Kidney (tissue), 14 donors: ENCODE results near the gene GRB7. TPM values are rescaled to one million over a fixed set of nuclear protein-coding genes. Genes with fewer than 3 reads are reported as not detected.

ENCODE experiments used
- DNase-seq, 5 donors: peaks; one replicate each; pipeline ENCODE4 v3.0.0-alpha.2; 2013 to 2020
- FAIRE-seq: peaks from 2 replicates; lab custom pipeline; 2012; peaks lifted over from hg19 to GRCh38; lab: Jason Lieb, UNC
- H3K27ac ChIP-seq, 2 donors: one replicate each; pipeline ENCODE4 v1.7.0; 2013; ENCODE audit warnings: low read depth in 2 of 2, low read length in 2 of 2, inconsistent platforms in 1 of 2
- H3K27me3 ChIP-seq: one replicate; pipeline ENCODE4 v1.7.1; 2013; ENCODE audit warnings: low read length, inconsistent platforms; ENCODE audit not compliant: control insufficient read depth, insufficient read depth
- H3K36me3 ChIP-seq, 3 donors: one replicate each; pipeline versions ENCODE4 v1.7.0 to v1.7.1; 2013; ENCODE audit warnings: low read length in 3 of 3, control low read depth in 1 of 3, inconsistent platforms in 1 of 3; ENCODE audit not compliant: insufficient read depth in 3 of 3, control insufficient read depth in 2 of 3
- H3K4me1 ChIP-seq, 3 donors: one replicate each; pipeline versions ENCODE4 v1.7.0 to v1.7.1; 2013; ENCODE audit warnings: low read length in 3 of 3, inconsistent platforms in 1 of 3, low read depth in 1 of 3; ENCODE audit not compliant: control insufficient read depth in 2 of 3, insufficient read depth in 2 of 3
- H3K4me3 ChIP-seq, 3 donors: one replicate each; pipeline versions ENCODE4 v1.7.0 to v1.8.1; 2013; ENCODE audit warnings: low read length in 3 of 3, control low read depth in 1 of 3, inconsistent platforms in 1 of 3
- H3K9ac ChIP-seq, 3 donors: one replicate each; pipeline versions ENCODE4 v1.7.0 to v1.7.1; 2013; ENCODE audit warnings: low read length in 3 of 3, control low read depth in 1 of 3, inconsistent platforms in 1 of 3
- H3K9me3 ChIP-seq, 3 donors: one replicate each; pipeline versions ENCODE4 v1.7.0 to v1.7.1; 2013; ENCODE audit warnings: low read length in 3 of 3, control low read depth in 1 of 3, inconsistent platforms in 1 of 3; ENCODE audit not compliant: control insufficient read depth in 2 of 3, insufficient read depth in 1 of 3
- intact Hi-C: fragments of 100-400 bp; cut with DNase I; formaldehyde crosslinking; loops from one replicate; pipeline ENCODE4 v1.11.1; 2022
- polyA plus RNA-seq: library from polyadenylated mRNA; stranded (reverse); fragments of 350-450 nt; fragmentation: Illumina TruSeq; extraction: RNeasy Lipid Tissue Mini Kit (QIAGEN cat#74804); gene quantifications from one replicate; pipeline ENCODE4 v1.2.3, GENCODE V29; 2014; ENCODE audit warnings: low read depth, low replicate concordance; ENCODE audit not compliant: insufficient read depth
- total RNA-seq: library from RNA; stranded (reverse); fragmentation: NEBNext Ultra II Directional; extraction: Animal tissue kit (Norgen Biotek cat#: 25700); gene quantifications from one replicate; pipeline ENCODE4 v1.2.1, GENCODE V29; 2021
- TF ChIP-seq, protein P1 (sequence below): IDR thresholded peaks from 3 replicates; pipeline ENCODE4 v1.5.1; 2012; ENCODE audit warnings: mild to moderate bottlenecking, moderate library complexity, borderline replicate concordance; ENCODE audit not compliant: insufficient read depth; ENCODE audit errors: extremely low read depth
- donor health status: control.
- donor health status: control.
- donor health status: control.
- donor health status: control.
- donor health status: control.
- donor health status: DM: yes; HTN: yes; CAD: no.
- donor health status: Normal renal cell carcinoma (clear cell type).

Gene GRB7
- total and polyA plus RNA-seq, 2 donors from 2014 or later: 20.9 to 72.5 TPM

DNA sequence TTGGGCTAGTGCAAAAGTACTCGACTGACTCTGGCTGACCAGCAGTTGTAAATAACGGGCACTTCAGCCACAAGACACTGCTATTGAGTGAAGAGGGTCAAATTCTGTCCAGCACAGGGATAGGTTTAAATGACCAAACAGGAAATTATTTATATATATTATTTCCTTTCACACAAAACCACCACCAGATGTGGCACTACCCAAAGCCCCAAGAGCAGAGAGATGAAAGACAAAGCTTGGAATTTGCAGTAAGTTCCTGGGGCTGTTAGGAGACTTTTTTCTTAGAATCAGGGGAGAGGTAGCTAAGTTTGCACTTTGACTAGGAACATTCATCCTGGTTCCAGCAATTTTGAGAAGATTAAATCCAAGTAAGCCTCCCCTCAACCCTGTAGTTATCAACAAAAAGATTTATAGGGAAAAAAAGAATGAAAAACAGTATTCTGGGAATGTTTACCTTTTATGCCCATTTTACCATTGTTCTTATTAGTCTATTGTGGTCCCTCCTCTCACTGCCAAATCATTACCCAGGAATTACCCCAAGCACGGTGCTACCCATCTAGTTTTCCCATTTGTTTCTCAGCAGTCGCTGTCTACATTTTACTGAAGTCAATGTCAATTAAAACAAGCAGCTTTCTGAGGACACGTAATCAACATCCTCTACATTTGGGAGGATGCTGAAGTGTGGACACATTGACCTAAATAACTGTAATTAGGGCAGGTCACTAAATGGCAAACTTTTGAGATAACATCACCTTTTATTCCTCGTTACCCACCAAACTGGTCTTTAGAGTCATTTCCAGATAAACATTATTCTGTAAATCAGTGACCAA, 43.5 kb downstream of the GRB7 start:
- Histone ChIP-seq H3K4me1 (no peaks in the 10 kb centered on the region), H3K9ac (no peak overlapping the region), H3K9me3 (no peaks in the 10 kb centered on the region), H3K4me3 (no peak overlapping the region), H3K27me3 (no peaks in the 10 kb centered on the region), H3K27ac (no peak overlapping the region), H3K36me3 (no peaks in the 10 kb centered on the region)
- TF ChIP-seq, protein P1, sequence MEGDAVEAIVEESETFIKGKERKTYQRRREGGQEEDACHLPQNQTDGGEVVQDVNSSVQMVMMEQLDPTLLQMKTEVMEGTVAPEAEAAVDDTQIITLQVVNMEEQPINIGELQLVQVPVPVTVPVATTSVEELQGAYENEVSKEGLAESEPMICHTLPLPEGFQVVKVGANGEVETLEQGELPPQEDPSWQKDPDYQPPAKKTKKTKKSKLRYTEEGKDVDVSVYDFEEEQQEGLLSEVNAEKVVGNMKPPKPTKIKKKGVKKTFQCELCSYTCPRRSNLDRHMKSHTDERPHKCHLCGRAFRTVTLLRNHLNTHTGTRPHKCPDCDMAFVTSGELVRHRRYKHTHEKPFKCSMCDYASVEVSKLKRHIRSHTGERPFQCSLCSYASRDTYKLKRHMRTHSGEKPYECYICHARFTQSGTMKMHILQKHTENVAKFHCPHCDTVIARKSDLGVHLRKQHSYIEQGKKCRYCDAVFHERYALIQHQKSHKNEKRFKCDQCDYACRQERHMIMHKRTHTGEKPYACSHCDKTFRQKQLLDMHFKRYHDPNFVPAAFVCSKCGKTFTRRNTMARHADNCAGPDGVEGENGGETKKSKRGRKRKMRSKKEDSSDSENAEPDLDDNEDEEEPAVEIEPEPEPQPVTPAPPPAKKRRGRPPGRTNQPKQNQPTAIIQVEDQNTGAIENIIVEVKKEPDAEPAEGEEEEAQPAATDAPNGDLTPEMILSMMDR: no peak
- FAIRE-seq (no peak), DNase-seq (no peak)
- intact Hi-C loops: no loop called here

DNA sequence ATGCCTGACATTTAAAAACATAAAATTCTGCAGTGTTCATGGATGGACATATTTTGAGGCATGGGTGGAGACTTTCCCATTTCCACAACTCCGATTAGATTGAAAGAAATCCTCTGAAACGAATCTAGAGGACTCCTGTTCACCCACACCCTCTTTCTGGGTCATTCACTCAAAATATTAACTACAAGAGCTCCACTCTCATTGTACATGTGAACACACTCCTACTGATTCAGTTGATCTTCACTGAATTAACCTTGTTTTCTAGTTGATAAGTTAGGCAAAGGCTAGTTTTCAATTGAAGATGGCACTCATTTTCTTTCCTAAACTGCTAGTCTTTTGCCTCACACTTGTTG, 44.1 kb downstream of the GRB7 start:
- no peak overlapping the region for H3K27ac ChIP-seq
- intact Hi-C loops: no loop called here
- H3K27me3 ChIP-seq: no peaks in the 10 kb centered on the region
- H3K9ac ChIP-seq: no peak overlapping the region
- no peaks in the 10 kb centered on the region for H3K36me3 ChIP-seq
- TF ChIP-seq, protein P1: no peak
- H3K4me1 ChIP-seq: no peaks in the 10 kb centered on the region
- H3K4me3 ChIP-seq: no peak overlapping the region
- no peak for FAIRE-seq
- H3K9me3 ChIP-seq: no peaks in the 10 kb centered on the region
- no peak for DNase-seq

DNA sequence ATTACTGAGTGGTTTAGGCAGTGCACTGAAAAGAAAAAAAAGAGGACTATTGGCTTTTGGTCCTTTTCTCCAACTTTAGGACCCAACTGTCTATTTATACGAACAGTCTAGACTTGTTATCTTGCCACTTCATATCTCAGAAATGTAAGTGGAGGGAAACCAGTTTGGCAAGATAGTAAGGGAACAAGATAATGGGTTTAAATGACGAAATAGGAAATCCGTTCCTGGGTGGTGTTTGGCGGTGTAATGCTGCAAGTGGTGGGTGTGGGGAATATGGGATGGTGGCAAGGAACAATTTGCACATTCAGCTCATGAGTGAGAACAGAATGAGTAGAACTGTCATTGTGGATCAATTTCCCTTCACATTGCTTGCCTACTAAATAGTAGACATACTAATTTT, 44.7 kb downstream of the GRB7 start:
- TF ChIP-seq, protein P1: no peak
- no peak for FAIRE-seq
- intact Hi-C loops: no loop called here
- Histone ChIP-seq H3K9ac (no peak overlapping the region), H3K27me3 (no peaks in the 10 kb centered on the region), H3K9me3 (no peaks in the 10 kb centered on the region), H3K27ac (no peak overlapping the region), H3K36me3 (no peaks in the 10 kb centered on the region), H3K4me1 (no peaks in the 10 kb centered on the region), H3K4me3 (no peak overlapping the region)
- DNase-seq: no peak
